HG03521 (cell line): ENCODE measurements around the gene ZNF800.

Source experiments
- ATAC-seq: cut with Tn5 transposase; IDR thresholded peaks from one replicate; pipeline ENCODE4 v1.9.1; 2021; ENCODE audit warnings: mild to moderate bottlenecking, moderate library complexity; ENCODE audit not compliant: unreplicated experiment

The ZNF800 gene

DNA sequence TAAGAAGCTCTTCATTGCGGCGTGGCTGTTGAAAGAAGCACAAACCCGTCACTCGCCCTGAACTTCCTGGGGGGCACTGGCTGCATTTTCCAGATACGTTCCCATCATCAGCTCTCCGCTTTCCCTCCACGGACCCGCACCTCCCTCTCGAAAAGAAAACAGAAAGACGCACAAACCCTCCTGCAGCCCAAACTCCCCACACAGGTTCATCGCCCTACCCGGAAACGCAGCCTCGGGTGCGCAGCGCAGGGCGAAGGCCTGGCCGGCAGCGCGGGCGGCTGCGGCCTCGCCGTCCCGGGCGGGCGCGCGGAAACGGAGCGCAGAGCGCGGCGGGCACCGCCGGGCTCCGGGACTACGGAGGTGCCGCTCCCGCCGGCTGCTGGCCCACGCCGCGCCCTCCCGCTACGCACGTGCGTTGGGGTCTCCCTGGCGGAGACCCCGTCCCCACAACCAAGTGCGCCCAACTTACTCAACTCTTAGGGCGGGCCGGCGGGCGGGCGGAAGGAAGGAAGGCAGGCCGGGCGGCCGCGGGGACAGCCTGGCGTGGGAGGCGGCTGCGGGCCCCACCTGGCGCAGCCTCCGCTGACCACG, 822 bp downstream of the ZNF800 start:
- peak; percentile 35 for ATAC-seq

GRCh38 chr7:127390817-127391590, 1.5 kb downstream of the ZNF800 start:
- no peak for ATAC-seq

GRCh38 chr7:127390186-127390816, 2.2 kb downstream of the ZNF800 start:
- ATAC-seq: no peak

GRCh38 chr7:127389321-127389720, 3.2 kb downstream of the ZNF800 start:
- ATAC-seq: no peak

- no peak for ATAC-seq
These were observed 4.5 kb downstream of the ZNF800 start for GRCh38 chr7:127387974-127388373.

GRCh38 chr7:127383123-127383835, 9.2 kb downstream of the ZNF800 start:
- ATAC-seq: no peak

GRCh38 chr7:127382301-127383085, 10.0 kb downstream of the ZNF800 start:
- no peak for ATAC-seq

GRCh38 chr7:127380479-127380878, 12.0 kb downstream of the ZNF800 start:
- no peak for ATAC-seq

DNA sequence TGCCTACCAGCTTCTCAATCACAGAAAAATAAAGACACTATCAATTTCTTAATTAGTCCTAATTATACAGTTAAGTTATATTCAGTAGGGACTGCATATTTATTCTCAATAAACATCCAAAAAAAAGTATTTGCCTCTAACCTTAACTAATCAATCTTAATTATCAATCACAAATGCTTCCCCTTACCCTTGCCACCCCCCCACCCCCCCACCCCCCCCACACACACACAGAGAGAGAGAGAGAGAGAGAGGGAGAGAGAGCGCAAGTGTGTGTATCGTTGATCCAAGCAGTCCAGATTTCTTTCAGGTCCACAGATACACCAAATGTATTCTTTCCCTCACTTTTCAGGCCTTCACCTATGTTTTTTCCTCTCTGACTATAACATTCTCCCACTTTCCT, 12.9 kb downstream of the ZNF800 start:
- ATAC-seq: no peak

DNA sequence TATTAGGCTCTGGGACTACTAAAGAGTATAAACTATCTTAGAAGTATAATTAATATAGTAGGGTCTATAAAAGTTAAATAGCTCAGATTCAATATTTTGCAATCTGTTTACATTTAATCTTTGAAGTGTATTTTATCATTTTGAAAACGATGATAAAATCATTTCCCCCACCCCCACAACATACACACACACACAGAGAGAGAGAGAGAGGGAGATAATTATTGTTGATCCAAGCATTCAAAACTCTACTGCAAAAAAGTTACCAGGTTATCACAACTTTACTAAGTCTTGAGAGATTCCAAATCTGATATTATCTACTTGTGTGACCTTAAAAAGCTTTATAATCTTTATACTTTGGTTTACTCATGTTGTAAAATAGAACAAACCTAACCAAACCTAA, 14.0 kb downstream of the ZNF800 start:
- ATAC-seq: no peak

DNA sequence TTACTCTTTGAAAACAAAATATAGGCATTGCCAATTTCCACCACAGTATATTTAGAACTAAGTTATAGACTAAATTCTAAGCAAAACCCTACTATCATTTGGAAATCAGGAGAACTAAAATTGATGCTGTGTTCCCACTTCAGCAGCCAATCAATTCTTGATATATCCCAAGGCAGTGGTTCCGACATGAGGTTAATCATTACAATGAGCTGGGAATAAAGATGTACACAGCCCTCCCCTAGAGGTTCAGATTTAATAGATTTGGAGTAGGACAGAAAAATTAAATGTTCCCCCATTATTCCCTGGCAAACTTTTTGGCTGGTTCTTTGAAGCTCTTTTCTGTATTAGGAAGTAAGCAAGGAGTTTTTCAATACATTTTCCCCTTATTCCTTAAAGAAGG, 15.1 kb downstream of the ZNF800 start:
- no peak for ATAC-seq

- ATAC-seq: no peak
These were observed 16.9 kb downstream of the ZNF800 start for GRCh38 chr7:127375631-127376030.

GRCh38 chr7:127367679-127368078, 24.8 kb downstream of the ZNF800 start:
- no peak for ATAC-seq

- ATAC-seq: no peak
These were observed 25.8 kb downstream of the ZNF800 start for GRCh38 chr7:127366680-127367079.

GRCh38 chr7:127365957-127366315, 26.6 kb downstream of the ZNF800 start:
- ATAC-seq: no peak

- ATAC-seq: no peak
These were observed 27.1 kb downstream of the ZNF800 start for GRCh38 chr7:127365164-127365956.

DNA sequence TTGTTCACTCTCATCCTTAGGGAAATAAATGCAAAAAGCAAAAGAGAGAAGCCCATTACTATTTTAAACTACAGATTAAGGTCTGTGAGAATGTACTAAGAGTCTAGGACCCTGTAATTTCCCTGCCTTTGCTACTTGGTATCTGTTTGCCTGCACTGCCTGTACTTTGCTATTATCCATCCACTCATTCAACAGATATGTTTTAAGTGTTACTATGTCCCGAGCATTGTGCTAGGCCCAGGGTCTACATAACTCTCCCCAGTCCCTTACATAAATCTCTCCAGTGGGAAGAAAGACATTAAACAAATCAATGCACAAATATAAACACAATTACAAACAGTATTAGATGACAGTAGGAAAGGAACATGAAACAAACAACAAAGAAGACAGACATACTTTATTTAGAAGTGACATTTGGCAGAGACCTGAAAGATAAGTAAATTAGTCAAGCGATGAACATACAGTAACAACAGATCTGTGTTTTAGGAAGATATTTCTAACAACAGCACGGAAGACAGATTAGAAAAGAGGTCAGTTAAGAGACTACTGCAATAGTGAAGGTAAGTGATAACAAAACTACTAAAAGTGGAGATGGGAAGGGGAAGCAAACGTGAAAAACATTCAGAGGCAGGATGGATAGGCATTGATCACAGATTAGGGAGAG, 30.0 kb downstream of the ZNF800 start:
- no peak for ATAC-seq

DNA sequence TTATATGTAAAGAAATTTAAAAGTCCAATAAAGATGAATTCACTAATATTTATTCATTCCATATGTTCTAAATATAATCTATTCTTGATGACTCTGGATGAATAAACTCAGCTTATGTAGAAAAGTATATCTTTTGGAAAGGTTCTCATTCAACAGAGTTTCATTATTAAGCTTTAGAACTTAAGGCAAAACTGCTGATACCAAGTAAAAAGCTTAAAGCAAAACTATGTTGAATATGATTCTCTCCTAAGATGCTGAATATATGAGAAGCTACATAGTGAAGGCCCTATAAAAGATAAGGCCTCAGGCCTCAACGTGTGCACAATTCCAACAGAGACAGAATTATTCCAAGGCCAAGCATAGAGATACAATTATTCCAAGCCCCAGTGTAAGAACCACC, 30.8 kb downstream of the ZNF800 start:
- no peak for ATAC-seq

DNA sequence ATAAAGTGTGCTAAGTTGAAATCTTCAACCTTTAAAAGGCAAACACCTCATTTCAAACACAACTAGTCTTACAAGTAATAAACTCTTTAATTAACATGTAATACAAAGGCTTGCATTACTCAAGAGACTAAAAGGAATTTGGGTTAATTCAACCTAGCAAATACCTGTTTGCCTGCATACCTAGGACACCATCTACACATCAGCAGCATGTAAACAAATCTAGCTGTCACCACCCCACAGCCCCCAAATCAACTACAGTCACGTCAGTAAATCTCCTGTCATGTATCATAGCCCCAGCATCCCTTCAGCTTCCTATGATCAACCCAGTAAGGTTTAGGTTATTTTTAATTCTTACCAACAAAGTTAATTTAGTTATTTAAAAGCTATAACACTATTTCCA, 33.5 kb downstream of the ZNF800 start:
- ATAC-seq: no peak

DNA sequence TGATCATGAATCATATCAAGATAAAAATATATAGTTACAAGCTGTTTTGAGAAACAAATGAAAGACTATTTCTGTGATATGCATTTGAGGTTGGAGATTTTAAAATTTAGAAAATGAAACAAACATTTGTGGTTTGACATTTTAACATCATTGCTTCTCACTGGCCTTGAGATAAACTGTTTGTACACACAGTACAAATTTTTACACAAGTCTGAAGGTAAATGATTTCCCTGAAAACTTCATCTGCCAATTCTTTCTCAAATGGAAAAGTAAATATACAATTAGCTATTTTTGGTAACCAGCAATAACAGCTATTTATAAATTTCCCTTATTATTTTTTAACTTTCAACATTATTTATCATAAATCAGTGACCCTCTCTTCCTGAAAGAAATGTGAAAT, 38.6 kb downstream of the ZNF800 start:
- ATAC-seq: no peak
